Measurements from ENCODE around the gene EIF3L. TPM values are rescaled to one million over a fixed set of nuclear protein-coding genes. Genes with fewer than 3 reads are reported as not detected.
A peak's percentile ranks its signal among the peaks of the same experiment; 100 is the strongest.

The EIF3L gene
- total RNA-seq, 1 donor from 2014 or later, result 325 TPM

- H3K27ac Mint-ChIP-seq (ENCODE audit: unreplicated experiment), result peak overlapping the region; percentile 57
- TF ChIP-seq, protein P1, sequence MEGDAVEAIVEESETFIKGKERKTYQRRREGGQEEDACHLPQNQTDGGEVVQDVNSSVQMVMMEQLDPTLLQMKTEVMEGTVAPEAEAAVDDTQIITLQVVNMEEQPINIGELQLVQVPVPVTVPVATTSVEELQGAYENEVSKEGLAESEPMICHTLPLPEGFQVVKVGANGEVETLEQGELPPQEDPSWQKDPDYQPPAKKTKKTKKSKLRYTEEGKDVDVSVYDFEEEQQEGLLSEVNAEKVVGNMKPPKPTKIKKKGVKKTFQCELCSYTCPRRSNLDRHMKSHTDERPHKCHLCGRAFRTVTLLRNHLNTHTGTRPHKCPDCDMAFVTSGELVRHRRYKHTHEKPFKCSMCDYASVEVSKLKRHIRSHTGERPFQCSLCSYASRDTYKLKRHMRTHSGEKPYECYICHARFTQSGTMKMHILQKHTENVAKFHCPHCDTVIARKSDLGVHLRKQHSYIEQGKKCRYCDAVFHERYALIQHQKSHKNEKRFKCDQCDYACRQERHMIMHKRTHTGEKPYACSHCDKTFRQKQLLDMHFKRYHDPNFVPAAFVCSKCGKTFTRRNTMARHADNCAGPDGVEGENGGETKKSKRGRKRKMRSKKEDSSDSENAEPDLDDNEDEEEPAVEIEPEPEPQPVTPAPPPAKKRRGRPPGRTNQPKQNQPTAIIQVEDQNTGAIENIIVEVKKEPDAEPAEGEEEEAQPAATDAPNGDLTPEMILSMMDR (IDR thresholded peaks at IDR 0.05), result peak; percentile 75
- H3K36me3 Mint-ChIP-seq (ENCODE audit: low read depth), result peaks cover 25% of the 10 kb centered on the region
- no peaks in the 10 kb centered on the region for H3K9me3 Mint-ChIP-seq (ENCODE audit: low read depth)
- peaks cover 37% of the 10 kb centered on the region for H3K4me1 Mint-ChIP-seq (ENCODE audit: low read depth)
- no peak overlapping the region for H3K4me3 Mint-ChIP-seq (ENCODE audit: unreplicated experiment)
- DNase-seq (ENCODE audit: low spot score), result peak; percentile 86
- no peaks in the 10 kb centered on the region for H3K27me3 Mint-ChIP-seq (ENCODE audit: low read depth)
These were observed 81.2 kb downstream of the EIF3L start for GRCh38 chr22:37930270-37930951.

DNA sequence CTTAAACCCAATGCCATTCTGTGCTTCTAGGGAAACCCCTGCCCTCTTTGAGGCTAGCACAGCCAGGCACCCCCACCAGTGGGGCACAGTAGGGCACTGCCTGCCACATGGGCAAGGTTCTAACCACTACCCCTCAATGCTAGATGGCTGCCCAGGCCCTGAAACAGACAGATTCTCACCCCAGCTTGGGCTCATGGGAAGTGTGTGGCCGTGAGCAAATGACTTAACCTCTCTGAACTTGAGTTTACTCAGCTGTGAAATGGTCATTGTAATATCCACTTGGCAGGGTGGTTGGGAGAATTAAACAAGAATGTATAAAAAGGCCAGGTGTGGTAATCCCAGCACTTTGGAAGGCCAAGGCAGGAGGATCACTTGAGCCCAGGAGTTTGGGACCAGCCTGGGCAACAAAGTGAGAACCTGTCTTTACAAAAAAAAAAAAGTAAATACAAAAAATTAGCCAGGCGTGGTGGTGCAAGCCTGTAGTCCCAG is 81.8 kb downstream of the EIF3L start:
- H3K27me3 Mint-ChIP-seq (ENCODE audit: low read depth), result no peaks in the 10 kb centered on the region
- no peak overlapping the region for H3K4me3 Mint-ChIP-seq (ENCODE audit: unreplicated experiment)
- no peaks in the 10 kb centered on the region for H3K9me3 Mint-ChIP-seq (ENCODE audit: low read depth)
- TF ChIP-seq, protein P1 (IDR thresholded peaks at IDR 0.05), result peak; percentile 47
- peaks cover 36% of the 10 kb centered on the region for H3K4me1 Mint-ChIP-seq (ENCODE audit: low read depth)
- no peak for DNase-seq (ENCODE audit: low spot score)
- peak overlapping the region; percentile 47 for H3K27ac Mint-ChIP-seq (ENCODE audit: unreplicated experiment)
- H3K36me3 Mint-ChIP-seq (ENCODE audit: low read depth), result peaks cover 24% of the 10 kb centered on the region

- H3K27ac Mint-ChIP-seq (ENCODE audit: unreplicated experiment), result no peak overlapping the region
- H3K9me3 Mint-ChIP-seq (ENCODE audit: low read depth), result no peaks in the 10 kb centered on the region
- no peaks in the 10 kb centered on the region for H3K27me3 Mint-ChIP-seq (ENCODE audit: low read depth)
- TF ChIP-seq, protein P1 (IDR thresholded peaks at IDR 0.05), result no peak
- H3K36me3 Mint-ChIP-seq (ENCODE audit: low read depth), result peaks cover 27% of the 10 kb centered on the region
- H3K4me3 Mint-ChIP-seq (ENCODE audit: unreplicated experiment), result no peak overlapping the region
- H3K4me1 Mint-ChIP-seq (ENCODE audit: low read depth), result peaks cover 36% of the 10 kb centered on the region
- no peak for DNase-seq (ENCODE audit: low spot score)
These were observed 82.7 kb downstream of the EIF3L start for GRCh38 chr22:37931893-37932389.

GRCh38 chr22:37932401-37932800 is 83.2 kb downstream of the EIF3L start:
- Mint-ChIP-seq H3K9me3 (ENCODE audit: low read depth) (no peaks in the 10 kb centered on the region), H3K4me1 (ENCODE audit: low read depth) (peaks cover 36% of the 10 kb centered on the region), H3K27ac (ENCODE audit: unreplicated experiment) (no peak overlapping the region), H3K36me3 (ENCODE audit: low read depth) (peaks cover 27% of the 10 kb centered on the region), H3K27me3 (ENCODE audit: low read depth) (no peaks in the 10 kb centered on the region), H3K4me3 (ENCODE audit: unreplicated experiment) (no peak overlapping the region)
- no peak for DNase-seq (ENCODE audit: low spot score)
- TF ChIP-seq, protein P1 (IDR thresholded peaks at IDR 0.05), result no peak

GRCh38 chr22:37932821-37933578 is 83.8 kb downstream of the EIF3L start:
- Mint-ChIP-seq H3K27ac (ENCODE audit: unreplicated experiment) (peak overlapping the region; percentile 97), H3K9me3 (ENCODE audit: low read depth) (no peaks in the 10 kb centered on the region), H3K27me3 (ENCODE audit: low read depth) (no peaks in the 10 kb centered on the region), H3K4me1 (ENCODE audit: low read depth) (peaks cover 36% of the 10 kb centered on the region), H3K4me3 (ENCODE audit: unreplicated experiment) (no peak overlapping the region), H3K36me3 (ENCODE audit: low read depth) (peaks cover 28% of the 10 kb centered on the region)
- TF ChIP-seq, protein P1 (IDR thresholded peaks at IDR 0.05), result no peak
- DNase-seq (ENCODE audit: low spot score), result peak; percentile 90

All from chondrocyte (in vitro differentiated cells).